GM12872 (cell line): ENCODE results near the gene DOCK3.

ENCODE experiments used
- CTCF ChIP-seq: IDR thresholded peaks from 3 replicates; pipeline ENCODE4 v1.5.1; 2011; ENCODE audit warnings: low read depth, mild to moderate bottlenecking, low read length, moderate library complexity; ENCODE audit not compliant: insufficient read depth

The DOCK3 gene

GRCh38 chr3:50816894-50817293 is 142.2 kb downstream of the DOCK3 start:
- TF ChIP-seq CTCF = no peak

GRCh38 chr3:50817756-50818529 is 143.2 kb downstream of the DOCK3 start:
- TF ChIP-seq CTCF = no peak

GRCh38 chr3:50819882-50820281 is 145.2 kb downstream of the DOCK3 start:
- TF ChIP-seq CTCF = no peak

- TF ChIP-seq CTCF = no peak
Measured at GRCh38 chr3:50825841-50826240, 151.1 kb downstream of the DOCK3 start.

- no peak for TF ChIP-seq CTCF
Measured at GRCh38 chr3:50830451-50830850, 155.7 kb downstream of the DOCK3 start.

- no peak for TF ChIP-seq CTCF
Measured at GRCh38 chr3:50840983-50841489, 166.3 kb downstream of the DOCK3 start.

GRCh38 chr3:50848308-50848707 is 173.6 kb downstream of the DOCK3 start:
- TF ChIP-seq CTCF = no peak
